HepG2 (cell line): Measurements from ENCODE around the gene LHPP. TPM values are rescaled to one million over a fixed set of nuclear protein-coding genes. Genes with fewer than 3 reads are reported as not detected.

Experiments
- ATAC-seq: fragments of 200-7000 bp; cut with Tn5 transposase; 3 replicates; pipeline ENCODE4 v1.9.1; 2020; ENCODE audit warnings: mild to moderate bottlenecking, moderate library complexity
- BruUV-seq: library from RNA; stranded (reverse); fragments of 400-500 nt; replicated peaks from 2 replicates; lab custom pipeline; 2021; lab: Mats Ljungman, UMichigan
- CTCF ChIA-PET: fragments of 300-600 bp; formaldehyde crosslinking; extraction: SDS; loops from one replicate; lab custom pipeline; 2021; ENCODE audit warnings: low total read pairs, inconsistent platforms, low intra/inter-chr PET ratio; lab: Yijun Ruan, JAX
- POLR2A ChIA-PET: fragments of 350-600 bp; sonication (Branson Sonifier 250); formaldehyde crosslinking; loops from one replicate; lab custom pipeline; 2020; ENCODE audit warnings: antibody characterized with exemption, inconsistent platforms; lab: Yijun Ruan, JAX
- DNase-seq: peaks from one replicate; pipeline ENCODE4 v3.0.0-alpha.2; 2015; ENCODE audit warnings: low spot score
- FAIRE-seq: peaks from 3 replicates; lab custom pipeline; 2011; peaks lifted over from hg19 to GRCh38; lab: Jason Lieb, UNC
- H2AFZ ChIP-seq: one replicate; pipeline ENCODE4 v1.6.1; 2011; ENCODE audit warnings: low read length, inconsistent platforms
- H3K27ac ChIP-seq: fragments of 300-600 bp; 3 replicates; pipeline ENCODE4 v1.8.0; 2011; ENCODE audit warnings: mixed run types, mild to moderate bottlenecking, mixed read lengths, low read length, inconsistent platforms; ENCODE audit not compliant: insufficient read depth; ENCODE audit errors: extremely low read length
- H3K27me3 ChIP-seq, 2 experiments: fragments of 200-600 bp in 1 of 2; 2 replicates in 1 of 2; 3 replicates in 1 of 2; pipeline versions ENCODE4 v1.6.0 to v1.8.0; 2011; ENCODE audit warnings: low read length in 2 of 2, mild to moderate bottlenecking in 2 of 2, moderate library complexity in 2 of 2, inconsistent platforms in 1 of 2; ENCODE audit not compliant: insufficient read depth in 2 of 2, control insufficient read depth in 1 of 2
- H3K36me3 ChIP-seq, 2 experiments: fragments of 200-600 bp in 1 of 2; replicated peaks in 1 of 2; 2 replicates in 1 of 2; 3 replicates in 1 of 2; pipeline versions ENCODE4 v1.5.1 to v1.8.0; 2011; ENCODE audit warnings: low read length in 2 of 2, inconsistent platforms in 1 of 2; ENCODE audit not compliant: insufficient read depth in 2 of 2, control insufficient read depth in 1 of 2
- H3K4me1 ChIP-seq: 2 replicates; pipeline ENCODE4 v1.5.1; 2012; ENCODE audit warnings: low read length, inconsistent platforms; ENCODE audit not compliant: insufficient read depth
- H3K4me2 ChIP-seq: 2 replicates; pipeline ENCODE4 v1.6.0; 2011; ENCODE audit warnings: low read depth, low read length, inconsistent platforms
- H3K4me3 ChIP-seq, 3 experiments: fragments of 200-600 bp in 1 of 3; sonication (generic), shearing (Covaris generic) in 1 of 3; replicated peaks in 1 of 3; 2 replicates each; pipeline ENCODE4 v1.5.1; 2011 to 2016; ENCODE audit warnings: low read length in 3 of 3, inconsistent platforms in 2 of 3, low read depth in 2 of 3, mild to moderate bottlenecking in 2 of 3, control low read depth in 1 of 3, mixed read lengths in 1 of 3; ENCODE audit not compliant: insufficient read depth in 1 of 3
- H3K79me2 ChIP-seq: one replicate; pipeline ENCODE4 v1.6.1; 2011; ENCODE audit warnings: low read length, inconsistent platforms; ENCODE audit not compliant: insufficient read depth
- H3K9ac ChIP-seq: 2 replicates; pipeline ENCODE4 v1.6.0; 2011; ENCODE audit warnings: mild to moderate bottlenecking, low read depth, low read length, inconsistent platforms; ENCODE audit not compliant: insufficient read depth
- H3K9me3 ChIP-seq: 2 replicates; pipeline ENCODE4 v1.5.1; 2012; ENCODE audit warnings: mild to moderate bottlenecking, low read length
- H4K20me1 ChIP-seq: 2 replicates; pipeline ENCODE4 v1.6.0; 2011; ENCODE audit warnings: inconsistent platforms, mild to moderate bottlenecking, low read length, moderate library complexity; ENCODE audit not compliant: insufficient read depth
- ESRRA ChIP-seq: sonication (generic); formaldehyde crosslinking; IDR thresholded peaks from 2 replicates; pipeline ENCODE4 v1.5.1; 2020; ENCODE audit warnings: mild to moderate bottlenecking, low read depth, missing genetic modification reagents
- HNRNPLL ChIP-seq: fragments of 200-400 bp; formaldehyde crosslinking; IDR thresholded peaks from 2 replicates; pipeline ENCODE4 v1.6.1; 2017; ENCODE audit warnings: mild to moderate bottlenecking, low read depth, low read length; ENCODE audit not compliant: poor library complexity, severe bottlenecking
- YY1 ChIP-seq: IDR thresholded peaks from 2 replicates; pipeline ENCODE4 v1.6.1; 2011; ENCODE audit warnings: low read length, low read depth, moderate library complexity, mild to moderate bottlenecking; ENCODE audit not compliant: insufficient read depth, insufficient replicate concordance
- ZBTB8A ChIP-seq: sonication (generic); formaldehyde crosslinking; IDR thresholded peaks from 2 replicates; pipeline ENCODE4 v1.4.0; 2020; ENCODE audit warnings: mild to moderate bottlenecking, low read depth, missing genetic modification reagents, borderline replicate concordance
- ZFX ChIP-seq: sonication (generic); formaldehyde crosslinking; IDR thresholded peaks from 2 replicates; pipeline ENCODE4 v1.4.0; 2020; ENCODE audit warnings: mild to moderate bottlenecking, low read depth, missing genetic modification reagents, moderate library complexity
- ZMYM3 ChIP-seq: sonication (generic); formaldehyde crosslinking; IDR thresholded peaks from 2 replicates; pipeline ENCODE4 v1.5.1; 2020; ENCODE audit warnings: mild to moderate bottlenecking, missing genetic modification reagents
- ZNF264 ChIP-seq: sonication (generic); formaldehyde crosslinking; IDR thresholded peaks from 2 replicates; pipeline ENCODE4 v1.4.0; 2020; ENCODE audit warnings: missing genetic modification reagents
- WGBS: methylation state at CpG from one replicate; pipeline ENCODE4 v1.1.6; 2017; ENCODE audit warnings: low lambda C conversion rate; 5-methylcytosine and 5-hydroxymethylcytosine counted together
- in situ Hi-C: cut with HindIII; loops from 2 replicates; pipeline ENCODE4 v1.10.0; 2017; ENCODE audit warnings: low pct_unique_long_range_greater_than_20kb; ENCODE audit not compliant: extremely low pct_ligation_motif_present
- intact Hi-C: fragments of 100-400 bp; cut with micrococcal nuclease; formaldehyde crosslinking; loops from one replicate; pipeline ENCODE4 v1.10.0; 2022; ENCODE audit not compliant: unreplicated experiment
- polyA plus RNA-seq, 8 experiments: library from polyadenylated mRNA; depleted of rRNA in 3 of 8; stranded (reverse) in 7 of 8; unstranded in 1 of 8; fragments of >200 nt; fragmentation: Illumina TruSeq in 4 of 8; extraction: Trizol in 4 of 8; gene quantifications; 2 replicates each; pipeline versions ENCODE4 v1.2.1 to v1.2.3, GENCODE V29; 2011 to 2016; ENCODE audit warnings: low read depth in 4 of 8, missing spikeins in 1 of 8, mixed read lengths in 1 of 8; ENCODE audit not compliant: insufficient read depth in 1 of 8
- total RNA-seq, 5 experiments: library from RNA; depleted of rRNA; stranded (reverse); fragments of >200 nt; fragmentation: Illumina TruSeq; extraction: Trizol; gene quantifications; 2 replicates each; pipeline ENCODE4 v1.2.3, GENCODE V29; 2016; ENCODE audit warnings: low read depth in 1 of 5
- TF ChIP-seq, protein P1 (sequence below): sonication (generic); formaldehyde crosslinking; IDR thresholded peaks from 2 replicates; pipeline ENCODE4 v1.5.1; 2020; ENCODE audit warnings: mild to moderate bottlenecking, moderate library complexity, missing genetic modification reagents
- TF ChIP-seq, protein P2 (sequence below): sonication (generic); formaldehyde crosslinking; IDR thresholded peaks from 2 replicates; pipeline ENCODE4 v1.5.0; 2020; ENCODE audit warnings: mild to moderate bottlenecking, missing genetic modification reagents, borderline replicate concordance
- TF ChIP-seq, protein P3 (sequence below): sonication (generic); formaldehyde crosslinking; IDR thresholded peaks from 2 replicates; pipeline ENCODE4 v1.5.1; 2020; ENCODE audit warnings: mild to moderate bottlenecking, missing genetic modification reagents, borderline replicate concordance
- TF ChIP-seq, protein P4 (sequence below), 2 experiments: sonication (generic) in 1 of 2; formaldehyde crosslinking in 1 of 2; IDR thresholded peaks; 2 replicates each; pipeline versions ENCODE4 v1.4.0 to v1.6.1; 2018 to 2020; ENCODE audit warnings: missing genetic modification reagents in 2 of 2, borderline replicate concordance in 1 of 2, low read depth in 1 of 2, mild to moderate bottlenecking in 1 of 2, missing biosample characterization in 1 of 2

The LHPP gene
- total and polyA plus RNA-seq, 2 of the 13 experiments (the other 11 are each of a cell fraction or from before 2014, with no cell fraction given), result 5.2 to 13.1 TPM

DNA sequence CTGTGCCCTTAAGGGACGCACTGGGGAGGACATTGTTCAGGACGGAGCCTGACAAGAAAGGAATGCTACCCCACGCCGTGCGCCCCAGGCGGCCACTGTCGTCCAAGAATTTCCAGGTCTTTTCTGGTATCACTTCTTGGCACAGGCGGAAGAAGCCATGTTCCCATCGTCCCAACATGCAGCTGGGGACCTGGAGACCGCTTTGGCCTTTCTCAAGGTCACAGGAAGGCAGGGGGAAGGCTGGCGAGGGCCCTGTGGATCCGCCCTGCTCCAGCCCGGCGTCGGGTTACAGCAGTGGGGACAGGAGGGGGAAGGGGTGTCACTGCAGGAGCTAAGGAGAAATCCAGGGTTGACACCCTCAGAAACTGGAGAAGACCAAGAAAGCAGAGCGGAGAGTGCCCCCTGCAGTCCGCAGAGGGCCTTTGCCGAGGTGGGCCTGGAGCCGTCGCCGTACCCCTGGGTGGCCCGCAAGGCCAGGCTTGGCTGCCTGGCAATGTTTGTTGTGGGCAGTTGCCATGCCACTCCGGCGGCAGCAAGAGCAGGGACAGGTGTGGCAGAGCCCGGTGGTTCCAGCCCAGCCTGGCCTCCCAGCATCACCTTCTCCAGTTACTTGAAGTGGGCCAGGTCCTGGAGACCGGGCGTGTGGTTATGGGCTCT, 104.1 kb downstream of the LHPP start:
- Histone ChIP-seq H4K20me1 (no peaks in the 10 kb centered on the region), H3K9ac (no peak overlapping the region), H3K4me3 (peak overlapping the region in 1 of 3 experiments; percentile 9; a peak in 1 of 6 replicates), H3K27me3 (peaks cover 0 to 11% of the 10 kb centered on the region in 2 experiments; a peak in 1 of 5 replicates), H3K36me3 (no peaks in the 10 kb centered on the region), H2AFZ (no peak overlapping the region), H3K4me2 (peak overlapping the region; percentile 46; the same call in 1 of the 2 replicates), H3K79me2 (no peaks in the 10 kb centered on the region), H3K4me1 (peaks cover 20% of the 10 kb centered on the region), H3K27ac (no peak overlapping the region), H3K9me3 (no peaks in the 10 kb centered on the region)
- ChIA-PET POLR2A (interaction anchor here (1.2 to 1.6 kb wide), 3 partner anchors 24 to 147 kb away, joined by 3 to 6 read pairs (median 3); partner anchors contain the start of gene OAT), CTCF (interaction anchor here (1.4 to 2.0 kb wide), 2 partner anchors 25 to 35 kb away, joined by 19 to 21 read pairs; no protein-coding TSS in a partner anchor)
- BruUV-seq, result no TSS peak
- 17% methylated on average over 15 of the region's 27 CpGs for WGBS
- in situ Hi-C loops, result no loop called here
- intact Hi-C loops, result loop anchor here (2.0 kb wide), 2 partner anchors 25 to 35 kb away; no protein-coding TSS in a partner anchor
- DNase-seq (peak; percentile 69), FAIRE-seq (peak; percentile 43), ATAC-seq (peak; percentile 89)
- TF ChIP-seq ZFX (peak; percentile 40; the same call in 1 of the 2 replicates), ZNF264 (CRISPR knock-in tag) (0 out of 2 replicates have a peak, but pooled peaks have one; percentile 22), ZBTB8A (no peak), ZMYM3 (CRISPR knock-in tag) (0 out of 2 replicates have a peak, but pooled peaks have one; percentile 23), YY1 (peak; percentile 18), ESRRA (CRISPR knock-in tag) (peak; percentile 62), HNRNPLL (peak; percentile 20)
- TF ChIP-seq, protein P1, sequence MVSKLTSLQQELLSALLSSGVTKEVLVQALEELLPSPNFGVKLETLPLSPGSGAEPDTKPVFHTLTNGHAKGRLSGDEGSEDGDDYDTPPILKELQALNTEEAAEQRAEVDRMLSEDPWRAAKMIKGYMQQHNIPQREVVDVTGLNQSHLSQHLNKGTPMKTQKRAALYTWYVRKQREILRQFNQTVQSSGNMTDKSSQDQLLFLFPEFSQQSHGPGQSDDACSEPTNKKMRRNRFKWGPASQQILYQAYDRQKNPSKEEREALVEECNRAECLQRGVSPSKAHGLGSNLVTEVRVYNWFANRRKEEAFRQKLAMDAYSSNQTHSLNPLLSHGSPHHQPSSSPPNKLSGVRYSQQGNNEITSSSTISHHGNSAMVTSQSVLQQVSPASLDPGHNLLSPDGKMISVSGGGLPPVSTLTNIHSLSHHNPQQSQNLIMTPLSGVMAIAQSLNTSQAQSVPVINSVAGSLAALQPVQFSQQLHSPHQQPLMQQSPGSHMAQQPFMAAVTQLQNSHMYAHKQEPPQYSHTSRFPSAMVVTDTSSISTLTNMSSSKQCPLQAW (CRISPR knock-in tag), result peak; percentile 72
- TF ChIP-seq, protein P2, sequence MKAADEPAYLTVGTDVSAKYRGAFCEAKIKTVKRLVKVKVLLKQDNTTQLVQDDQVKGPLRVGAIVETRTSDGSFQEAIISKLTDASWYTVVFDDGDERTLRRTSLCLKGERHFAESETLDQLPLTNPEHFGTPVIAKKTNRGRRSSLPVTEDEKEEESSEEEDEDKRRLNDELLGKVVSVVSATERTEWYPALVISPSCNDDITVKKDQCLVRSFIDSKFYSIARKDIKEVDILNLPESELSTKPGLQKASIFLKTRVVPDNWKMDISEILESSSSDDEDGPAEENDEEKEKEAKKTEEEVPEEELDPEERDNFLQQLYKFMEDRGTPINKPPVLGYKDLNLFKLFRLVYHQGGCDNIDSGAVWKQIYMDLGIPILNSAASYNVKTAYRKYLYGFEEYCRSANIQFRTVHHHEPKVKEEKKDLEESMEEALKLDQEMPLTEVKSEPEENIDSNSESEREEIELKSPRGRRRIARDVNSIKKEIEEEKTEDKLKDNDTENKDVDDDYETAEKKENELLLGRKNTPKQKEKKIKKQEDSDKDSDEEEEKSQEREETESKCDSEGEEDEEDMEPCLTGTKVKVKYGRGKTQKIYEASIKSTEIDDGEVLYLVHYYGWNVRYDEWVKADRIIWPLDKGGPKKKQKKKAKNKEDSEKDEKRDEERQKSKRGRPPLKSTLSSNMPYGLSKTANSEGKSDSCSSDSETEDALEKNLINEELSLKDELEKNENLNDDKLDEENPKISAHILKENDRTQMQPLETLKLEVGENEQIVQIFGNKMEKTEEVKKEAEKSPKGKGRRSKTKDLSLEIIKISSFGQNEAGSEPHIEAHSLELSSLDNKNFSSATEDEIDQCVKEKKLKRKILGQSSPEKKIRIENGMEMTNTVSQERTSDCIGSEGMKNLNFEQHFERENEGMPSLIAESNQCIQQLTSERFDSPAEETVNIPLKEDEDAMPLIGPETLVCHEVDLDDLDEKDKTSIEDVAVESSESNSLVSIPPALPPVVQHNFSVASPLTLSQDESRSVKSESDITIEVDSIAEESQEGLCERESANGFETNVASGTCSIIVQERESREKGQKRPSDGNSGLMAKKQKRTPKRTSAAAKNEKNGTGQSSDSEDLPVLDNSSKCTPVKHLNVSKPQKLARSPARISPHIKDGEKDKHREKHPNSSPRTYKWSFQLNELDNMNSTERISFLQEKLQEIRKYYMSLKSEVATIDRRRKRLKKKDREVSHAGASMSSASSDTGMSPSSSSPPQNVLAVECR (CRISPR knock-in tag), result peak; percentile 14; the same call in 1 of the 2 replicates
- TF ChIP-seq, protein P3, sequence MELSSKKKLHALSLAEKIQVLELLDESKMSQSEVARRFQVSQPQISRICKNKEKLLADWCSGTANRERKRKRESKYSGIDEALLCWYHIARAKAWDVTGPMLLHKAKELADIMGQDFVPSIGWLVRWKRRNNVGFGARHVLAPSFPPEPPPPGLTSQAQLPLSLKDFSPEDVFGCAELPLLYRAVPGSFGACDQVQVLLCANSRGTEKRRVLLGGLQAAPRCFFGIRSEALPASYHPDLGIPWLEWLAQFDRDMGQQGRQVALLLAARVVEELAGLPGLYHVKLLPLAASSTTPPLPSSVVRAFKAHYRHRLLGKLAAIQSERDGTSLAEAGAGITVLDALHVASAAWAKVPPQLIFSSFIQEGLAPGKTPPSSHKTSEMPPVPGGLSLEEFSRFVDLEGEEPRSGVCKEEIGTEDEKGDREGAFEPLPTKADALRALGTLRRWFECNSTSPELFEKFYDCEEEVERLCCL, result no peak
- TF ChIP-seq, protein P4, sequence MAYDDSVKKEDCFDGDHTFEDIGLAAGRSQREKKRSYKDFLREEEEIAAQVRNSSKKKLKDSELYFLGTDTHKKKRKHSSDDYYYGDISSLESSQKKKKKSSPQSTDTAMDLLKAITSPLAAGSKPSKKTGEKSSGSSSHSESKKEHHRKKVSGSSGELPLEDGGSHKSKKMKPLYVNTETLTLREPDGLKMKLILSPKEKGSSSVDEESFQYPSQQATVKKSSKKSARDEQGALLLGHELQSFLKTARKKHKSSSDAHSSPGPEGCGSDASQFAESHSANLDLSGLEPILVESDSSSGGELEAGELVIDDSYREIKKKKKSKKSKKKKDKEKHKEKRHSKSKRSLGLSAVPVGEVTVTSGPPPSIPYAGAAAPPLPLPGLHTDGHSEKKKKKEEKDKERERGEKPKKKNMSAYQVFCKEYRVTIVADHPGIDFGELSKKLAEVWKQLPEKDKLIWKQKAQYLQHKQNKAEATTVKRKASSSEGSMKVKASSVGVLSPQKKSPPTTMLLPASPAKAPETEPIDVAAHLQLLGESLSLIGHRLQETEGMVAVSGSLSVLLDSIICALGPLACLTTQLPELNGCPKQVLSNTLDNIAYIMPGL (CRISPR knock-in tag; IDR thresholded peaks at IDR 0.05; ENCODE audit: borderline replicate concordance in 1 of 2, low read depth in 1 of 2), result 0 out of 4 replicates have a peak, but pooled peaks of 1 of the 2 experiments have one; percentile 19
